H9 (cell line): ENCODE results near the gene RNASEL. TPM values are rescaled to one million over a fixed set of nuclear protein-coding genes. Genes with fewer than 3 reads are reported as not detected.
"Not testable (repeated sequence)": the region's sequence is repeated elsewhere in the genome, so short reads cannot be mapped to it uniquely, and the experiment has no call there.

Experiments used
- DNase-seq: peaks from one replicate; pipeline ENCODE4 v3.0.0-alpha.2; 2017
- H2AFZ ChIP-seq: one replicate; pipeline ENCODE4 v1.6.1; 2013; ENCODE audit warnings: mild to moderate bottlenecking, low read length, control low read depth, moderate library complexity
- H2AK5ac ChIP-seq: 2 replicates; pipeline ENCODE4 v1.6.1; 2013; ENCODE audit warnings: low read length, control low read depth, mixed read lengths; ENCODE audit not compliant: insufficient read length
- H2BK120ac ChIP-seq: one replicate; pipeline ENCODE4 v1.6.1; 2013; ENCODE audit warnings: low read depth, mild to moderate bottlenecking, low read length, control low read depth, inconsistent platforms; ENCODE audit not compliant: poor library complexity, severe bottlenecking
- H2BK12ac ChIP-seq: 2 replicates; pipeline ENCODE4 v1.6.1; 2013; ENCODE audit warnings: low read length, control low read depth, mixed read lengths, low read depth; ENCODE audit not compliant: insufficient read length
- H2BK15ac ChIP-seq: 2 replicates; pipeline ENCODE4 v1.6.1; 2013; ENCODE audit warnings: low read depth, low read length, control low read depth
- H2BK20ac ChIP-seq: one replicate; pipeline ENCODE4 v1.6.1; 2013; ENCODE audit warnings: low read depth, mild to moderate bottlenecking, low read length, control low read depth, inconsistent platforms; ENCODE audit not compliant: poor library complexity, severe bottlenecking
- H2BK5ac ChIP-seq: 2 replicates; pipeline ENCODE4 v1.6.1; 2013; ENCODE audit warnings: low read length, control low read depth, mixed read lengths; ENCODE audit not compliant: insufficient read length
- H3K14ac ChIP-seq: 2 replicates; pipeline ENCODE4 v1.6.1; 2013; ENCODE audit warnings: low read length, control low read depth; ENCODE audit not compliant: insufficient read depth
- H3K18ac ChIP-seq: 2 replicates; pipeline ENCODE4 v1.6.1; 2013; ENCODE audit warnings: low read depth, mild to moderate bottlenecking, mixed read lengths, low read length, control low read depth; ENCODE audit not compliant: insufficient read length
- H3K23ac ChIP-seq: 2 replicates; pipeline ENCODE4 v1.6.1; 2013; ENCODE audit warnings: low read length, control low read depth, mixed read lengths, low read depth; ENCODE audit not compliant: insufficient read length
- H3K23me2 ChIP-seq: 2 replicates; pipeline ENCODE4 v1.6.1; 2013; ENCODE audit warnings: low read depth, mild to moderate bottlenecking, mixed read lengths, low read length, control low read depth; ENCODE audit not compliant: insufficient read length, poor library complexity, severe bottlenecking
- H3K27ac ChIP-seq: 2 replicates; pipeline ENCODE4 v1.5.1; 2013; ENCODE audit warnings: low read length, control low read depth, mixed read lengths, low read depth; ENCODE audit not compliant: insufficient read length
- H3K27me3 ChIP-seq: 2 replicates; pipeline ENCODE4 v1.6.1; 2013; ENCODE audit warnings: low read length, control low read depth, inconsistent platforms; ENCODE audit not compliant: insufficient read depth
- H3K4ac ChIP-seq: 2 replicates; pipeline ENCODE4 v1.6.1; 2013; ENCODE audit warnings: low read depth, mild to moderate bottlenecking, control low read depth, inconsistent platforms, low read length, moderate library complexity
- H3K4me1 ChIP-seq: 2 replicates; pipeline ENCODE4 v1.6.1; 2013; ENCODE audit warnings: low read length, control low read depth, inconsistent platforms; ENCODE audit not compliant: insufficient read depth
- H3K4me2 ChIP-seq: 2 replicates; pipeline ENCODE4 v1.6.1; 2013; ENCODE audit warnings: low read length, control low read depth, mixed read lengths; ENCODE audit not compliant: insufficient read length, insufficient read depth
- H3K56ac ChIP-seq: 2 replicates; pipeline ENCODE4 v1.6.1; 2013; ENCODE audit warnings: low read depth, mild to moderate bottlenecking, mixed read lengths, low read length, control low read depth; ENCODE audit not compliant: insufficient read length
- H3K79me1 ChIP-seq: 2 replicates; pipeline ENCODE4 v1.6.1; 2013; ENCODE audit warnings: low read depth, mild to moderate bottlenecking, moderate library complexity, low read length, control low read depth, inconsistent platforms; ENCODE audit not compliant: insufficient read depth, poor library complexity, severe bottlenecking
- H3K79me2 ChIP-seq: 2 replicates; pipeline ENCODE4 v1.6.1; 2013; ENCODE audit warnings: low read length, control low read depth, inconsistent platforms; ENCODE audit not compliant: insufficient read depth
- H3K9ac ChIP-seq: 2 replicates; pipeline ENCODE4 v1.6.1; 2013; ENCODE audit warnings: low read length, control low read depth, mixed read lengths; ENCODE audit not compliant: insufficient read length; ENCODE audit errors: extremely low read depth
- H3K9me3 ChIP-seq: one replicate; pipeline ENCODE4 v1.6.1; 2013; ENCODE audit warnings: low read depth, low read length, inconsistent platforms; ENCODE audit not compliant: control insufficient read depth
- H3T11ph ChIP-seq: one replicate; pipeline ENCODE4 v1.6.1; 2013; ENCODE audit warnings: mild to moderate bottlenecking, low read length, control low read depth, inconsistent platforms
- H4K20me1 ChIP-seq: one replicate; pipeline ENCODE4 v1.6.1; 2013; ENCODE audit not compliant: control insufficient read depth, insufficient read length, insufficient read depth
- H4K5ac ChIP-seq: 2 replicates; pipeline ENCODE4 v1.6.1; 2013; ENCODE audit warnings: low read depth, mild to moderate bottlenecking, mixed read lengths, low read length, control low read depth; ENCODE audit not compliant: insufficient read length
- H4K8ac ChIP-seq: replicated peaks from 2 replicates; pipeline ENCODE4 v1.6.1; 2013; ENCODE audit warnings: low read length, control low read depth, mixed read lengths, low read depth; ENCODE audit not compliant: insufficient read length
- H4K91ac ChIP-seq: 2 replicates; pipeline ENCODE4 v1.6.1; 2013; ENCODE audit warnings: low read depth, mild to moderate bottlenecking, moderate library complexity, mixed read lengths, low read length, control low read depth; ENCODE audit not compliant: insufficient read length
- H3K27ac Mint-ChIP-seq, 3 experiments: 2 replicates in 2 of 3; 3 replicates in 1 of 3; pipeline ENCODE4 v1.8.0; 2020 to 2021; ENCODE audit warnings: mixed read lengths in 3 of 3, mild to moderate bottlenecking in 1 of 3, moderate library complexity in 1 of 3
- H3K27me3 Mint-ChIP-seq: 2 replicates; pipeline ENCODE4 v1.8.0; 2021; ENCODE audit warnings: low read depth, mild to moderate bottlenecking, moderate library complexity, mixed read lengths
- H3K36me3 Mint-ChIP-seq, 3 experiments: 2 replicates in 2 of 3; 3 replicates in 1 of 3; pipeline ENCODE4 v1.8.0; 2020 to 2021; ENCODE audit warnings: low read depth in 3 of 3, mixed read lengths in 3 of 3; ENCODE audit not compliant: insufficient read depth in 1 of 3
- H3K4me1 Mint-ChIP-seq, 2 experiments: 2 replicates each; pipeline ENCODE4 v1.8.0; 2020; ENCODE audit warnings: mixed read lengths in 2 of 2
- H3K4me3 Mint-ChIP-seq, 2 experiments: 2 replicates in 1 of 2; 3 replicates in 1 of 2; pipeline ENCODE4 v1.8.0; 2020 to 2021; ENCODE audit warnings: mild to moderate bottlenecking in 2 of 2, mixed read lengths in 2 of 2, moderate library complexity in 1 of 2
- H3K9me3 Mint-ChIP-seq, 2 experiments: 2 replicates in 1 of 2; 3 replicates in 1 of 2; pipeline ENCODE4 v1.8.0; 2020; ENCODE audit warnings: mild to moderate bottlenecking in 2 of 2, mixed read lengths in 2 of 2, moderate library complexity in 1 of 2
- CTCF ChIP-seq: fragments of 200-600 bp; sonication (generic); conservative IDR thresholded peaks from 3 replicates; pipeline ENCODE4 v1.8.0; 2021; ENCODE audit warnings: antibody characterized with exemption, mild to moderate bottlenecking
- WGBS: extraction: QIAGEN DNeasy Blood & Tissue Kit; methylation state at CpG from one replicate; pipeline ENCODE4 v1.1.7; 2013; ENCODE audit warnings: missing lambda C conversion rate, low lambda C conversion rate, mixed read lengths; ENCODE audit not compliant: insufficient read length; ENCODE audit errors: extremely low coverage; 5-methylcytosine and 5-hydroxymethylcytosine counted together
- total RNA-seq: library from RNA; stranded (reverse); gene quantifications from 2 replicates; pipeline ENCODE4 v1.2.1, GENCODE V29; 2021

Gene RNASEL
- total RNA-seq, 1 experiment from 2014 or later, result 0.63 TPM

GRCh38 chr1:182533896-182534295 lies 55.2 kb downstream of the RNASEL start:
- H3K36me3 Mint-ChIP-seq, result no peaks in the 10 kb centered on the region
- H4K20me1 ChIP-seq, result no peaks in the 10 kb centered on the region
- H2AFZ ChIP-seq, result no peak overlapping the region
- no peak overlapping the region for H2BK5ac ChIP-seq
- H3K27ac Mint-ChIP-seq, result no peak overlapping the region
- H3K23ac ChIP-seq, result no peak overlapping the region
- H3K4me3 Mint-ChIP-seq, result no peak overlapping the region
- no CpG with 5 or more reads among the region's 2 CpGs for WGBS
- H4K8ac ChIP-seq, result no peak overlapping the region
- H3K9ac ChIP-seq, result no peak overlapping the region
- no peak overlapping the region for H2AK5ac ChIP-seq
- no peak overlapping the region for H2BK120ac ChIP-seq
- no peak overlapping the region for H3K14ac ChIP-seq
- no peak overlapping the region for H4K5ac ChIP-seq
- no peak overlapping the region for H2BK12ac ChIP-seq
- no peaks in the 10 kb centered on the region for H3K4me1 ChIP-seq
- no peaks in the 10 kb centered on the region for H3K23me2 ChIP-seq
- peaks cover 4% of the 10 kb centered on the region; the same call in 1 of the 2 replicates for H3K27me3 Mint-ChIP-seq
- no peak overlapping the region for H3K18ac ChIP-seq
- 0 out of 5 replicates have a peak, but pooled peaks cover 0 to under 1% of the 10 kb centered on the region in 2 experiments for H3K9me3 Mint-ChIP-seq
- H3K4me2 ChIP-seq, result no peak overlapping the region
- no peak overlapping the region for H4K91ac ChIP-seq
- H3K79me2 ChIP-seq, result no peaks in the 10 kb centered on the region
- H2BK15ac ChIP-seq, result no peak overlapping the region
- DNase-seq, result no peak
- H3K4me1 Mint-ChIP-seq, result peaks cover 2 to 7% of the 10 kb centered on the region in 2 experiments; a peak in 1 of 4 replicates
- no peak overlapping the region for H3T11ph ChIP-seq
- TF ChIP-seq CTCF, result no peak
- no peak overlapping the region for H3K56ac ChIP-seq
- no peak overlapping the region for H3K4ac ChIP-seq
- H3K27ac ChIP-seq, result no peak overlapping the region
- H2BK20ac ChIP-seq, result no peak overlapping the region
- no peaks in the 10 kb centered on the region for H3K9me3 ChIP-seq
- no peaks in the 10 kb centered on the region for H3K79me1 ChIP-seq
- no peaks in the 10 kb centered on the region for H3K27me3 ChIP-seq

- H2BK15ac ChIP-seq, H3K23ac ChIP-seq, H3K4me1 Mint-ChIP-seq, H3K36me3 Mint-ChIP-seq, H2AK5ac ChIP-seq, H3T11ph ChIP-seq, H3K14ac ChIP-seq, H2AFZ ChIP-seq, H4K5ac ChIP-seq, H3K4me3 Mint-ChIP-seq, H3K23me2 ChIP-seq, H2BK120ac ChIP-seq, H3K27me3 Mint-ChIP-seq, H3K4ac ChIP-seq, H3K9me3 ChIP-seq, H3K56ac ChIP-seq, H3K79me2 ChIP-seq, H4K91ac ChIP-seq, H2BK5ac ChIP-seq, H2BK20ac ChIP-seq, H2BK12ac ChIP-seq, H4K8ac ChIP-seq, H3K9me3 Mint-ChIP-seq, H3K27ac Mint-ChIP-seq, H4K20me1 ChIP-seq, H3K79me1 ChIP-seq, DNase-seq, H3K27ac ChIP-seq, H3K27me3 ChIP-seq, H3K9ac ChIP-seq, H3K18ac ChIP-seq, H3K4me2 ChIP-seq, H3K4me1 ChIP-seq: not testable (repeated sequence)
- WGBS, result no CpG with 5 or more reads among the region's 5 CpGs
Measured at GRCh38 chr1:182528206-182528605, 60.9 kb downstream of the RNASEL start.
